Gastrocnemius medialis (tissue), 4 donors: ENCODE results near the gene GPR137.
"Not testable (repeated sequence)": the region's sequence is repeated elsewhere in the genome, so short reads cannot be mapped to it uniquely, and the experiment has no call there.

ENCODE experiments used
- POLR2A ChIP-seq, 2 donors: fragments of 450-650 bp; IDR thresholded peaks; one replicate each; pipeline ENCODE4 v1.6.1; 2017; ENCODE audit warnings: antibody characterized with exemption in 2 of 2, mild to moderate bottlenecking in 2 of 2, moderate library complexity in 2 of 2
- TF ChIP-seq, protein P1 (sequence below), 5 experiments: fragments of 450-650 bp in 3 of 5; fragments of 200-600 bp in 2 of 5; sonication (generic) in 2 of 5; IDR thresholded peaks in 4 of 5; conservative IDR thresholded peaks in 1 of 5; 1 replicate in 4 of 5; 2 replicates in 1 of 5; pipeline ENCODE4 v1.5.1; 2016 to 2019; ENCODE audit warnings: antibody characterized with exemption in 5 of 5, mild to moderate bottlenecking in 3 of 5, moderate library complexity in 3 of 5

DNA sequence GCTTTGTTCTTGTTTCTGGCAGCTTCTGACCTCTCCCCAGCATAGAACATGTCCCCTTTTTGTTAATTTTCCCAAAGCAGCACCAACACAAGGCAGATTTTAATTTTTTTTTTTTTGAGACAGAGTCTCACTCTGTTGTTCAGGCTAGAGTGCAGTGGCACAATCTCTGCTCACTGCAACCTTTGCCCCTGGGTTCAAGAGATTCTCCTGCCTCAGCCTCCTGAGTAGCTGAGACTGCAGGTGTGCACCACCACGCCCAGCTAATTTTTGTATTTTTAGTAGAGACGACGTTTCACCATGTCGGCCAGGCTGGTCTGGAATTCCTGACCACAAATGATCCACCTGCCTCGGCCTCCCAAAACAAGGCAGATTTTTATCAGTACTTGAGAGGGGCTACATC lies 22.1 kb downstream of the GPR137 start:
- TF ChIP-seq, protein P1, sequence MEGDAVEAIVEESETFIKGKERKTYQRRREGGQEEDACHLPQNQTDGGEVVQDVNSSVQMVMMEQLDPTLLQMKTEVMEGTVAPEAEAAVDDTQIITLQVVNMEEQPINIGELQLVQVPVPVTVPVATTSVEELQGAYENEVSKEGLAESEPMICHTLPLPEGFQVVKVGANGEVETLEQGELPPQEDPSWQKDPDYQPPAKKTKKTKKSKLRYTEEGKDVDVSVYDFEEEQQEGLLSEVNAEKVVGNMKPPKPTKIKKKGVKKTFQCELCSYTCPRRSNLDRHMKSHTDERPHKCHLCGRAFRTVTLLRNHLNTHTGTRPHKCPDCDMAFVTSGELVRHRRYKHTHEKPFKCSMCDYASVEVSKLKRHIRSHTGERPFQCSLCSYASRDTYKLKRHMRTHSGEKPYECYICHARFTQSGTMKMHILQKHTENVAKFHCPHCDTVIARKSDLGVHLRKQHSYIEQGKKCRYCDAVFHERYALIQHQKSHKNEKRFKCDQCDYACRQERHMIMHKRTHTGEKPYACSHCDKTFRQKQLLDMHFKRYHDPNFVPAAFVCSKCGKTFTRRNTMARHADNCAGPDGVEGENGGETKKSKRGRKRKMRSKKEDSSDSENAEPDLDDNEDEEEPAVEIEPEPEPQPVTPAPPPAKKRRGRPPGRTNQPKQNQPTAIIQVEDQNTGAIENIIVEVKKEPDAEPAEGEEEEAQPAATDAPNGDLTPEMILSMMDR (IDR thresholded peaks at IDR 0.05 in 4 of 5, conservative IDR thresholded peaks at IDR 0.05 in 1 of 5), result not testable (repeated sequence)
- TF ChIP-seq POLR2A (IDR thresholded peaks at IDR 0.05), result not testable (repeated sequence)
